ENCODE measurements around the gene SST. TPM values are rescaled to one million over a fixed set of nuclear protein-coding genes. Genes with fewer than 3 reads are reported as not detected.
A peak's percentile ranks its signal among the peaks of the same experiment; 100 is the strongest.

SST gene
- total and polyA plus RNA-seq, 2 of the 13 experiments (the other 11 are each of a cell fraction or from before 2014, with no cell fraction given): not detected

DNA sequence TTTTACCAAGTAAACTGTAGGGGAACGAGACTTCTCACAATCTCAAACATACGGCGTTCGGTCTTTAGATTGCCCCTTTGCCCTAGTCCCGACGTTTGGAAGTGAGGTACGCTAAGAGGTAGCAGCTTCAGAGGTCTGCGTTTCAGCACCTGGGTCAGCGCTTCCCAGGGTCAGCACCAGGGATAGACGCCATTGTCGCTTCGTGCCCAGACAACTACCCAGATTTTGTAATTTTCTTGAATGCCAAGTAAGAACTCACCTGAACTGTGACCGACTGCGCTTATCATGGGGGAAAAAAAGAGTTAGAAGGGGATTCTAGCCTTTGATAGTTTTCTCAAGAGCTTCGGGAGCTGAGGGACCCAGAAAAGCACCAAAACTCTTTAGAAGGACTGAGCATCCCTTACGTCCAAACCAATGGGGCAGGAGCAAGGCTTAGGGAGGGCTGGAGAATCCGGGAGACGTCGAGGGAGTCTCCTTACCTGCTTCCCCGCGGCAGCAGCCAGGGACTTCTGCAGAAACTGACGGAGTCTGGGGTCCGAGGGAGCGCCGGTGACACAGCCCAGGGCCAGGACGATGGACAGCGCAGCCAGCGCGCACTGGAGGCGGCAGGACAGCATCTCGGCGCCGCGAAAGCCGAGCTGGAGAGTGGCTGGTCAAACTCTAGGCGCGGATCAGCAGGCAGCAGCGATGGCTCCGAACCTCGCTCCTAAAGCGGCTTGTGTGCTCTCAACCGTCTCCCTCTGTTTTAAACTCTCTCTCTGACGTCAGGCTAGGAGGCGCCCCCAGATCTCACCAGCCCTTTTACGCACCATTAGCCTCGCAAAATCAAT, at the start of gene SST (continued):
- TF ChIP-seq SRSF1 (optimal IDR thresholded peaks at IDR 0.05; ENCODE audit: low read depth, low read length): no peak
- TF ChIP-seq, protein P1, sequence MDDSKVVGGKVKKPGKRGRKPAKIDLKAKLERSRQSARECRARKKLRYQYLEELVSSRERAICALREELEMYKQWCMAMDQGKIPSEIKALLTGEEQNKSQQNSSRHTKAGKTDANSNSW (CRISPR knock-in tag; IDR thresholded peaks at IDR 0.05; ENCODE audit: borderline replicate concordance): no peak
- TF ChIP-seq, protein P2, sequence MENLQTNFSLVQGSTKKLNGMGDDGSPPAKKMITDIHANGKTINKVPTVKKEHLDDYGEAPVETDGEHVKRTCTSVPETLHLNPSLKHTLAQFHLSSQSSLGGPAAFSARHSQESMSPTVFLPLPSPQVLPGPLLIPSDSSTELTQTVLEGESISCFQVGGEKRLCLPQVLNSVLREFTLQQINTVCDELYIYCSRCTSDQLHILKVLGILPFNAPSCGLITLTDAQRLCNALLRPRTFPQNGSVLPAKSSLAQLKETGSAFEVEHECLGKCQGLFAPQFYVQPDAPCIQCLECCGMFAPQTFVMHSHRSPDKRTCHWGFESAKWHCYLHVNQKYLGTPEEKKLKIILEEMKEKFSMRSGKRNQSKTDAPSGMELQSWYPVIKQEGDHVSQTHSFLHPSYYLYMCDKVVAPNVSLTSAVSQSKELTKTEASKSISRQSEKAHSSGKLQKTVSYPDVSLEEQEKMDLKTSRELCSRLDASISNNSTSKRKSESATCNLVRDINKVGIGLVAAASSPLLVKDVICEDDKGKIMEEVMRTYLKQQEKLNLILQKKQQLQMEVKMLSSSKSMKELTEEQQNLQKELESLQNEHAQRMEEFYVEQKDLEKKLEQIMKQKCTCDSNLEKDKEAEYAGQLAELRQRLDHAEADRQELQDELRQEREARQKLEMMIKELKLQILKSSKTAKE (CRISPR knock-in tag; IDR thresholded peaks at IDR 0.05; ENCODE audit: borderline replicate concordance): no peak
- TF ChIP-seq ZNF747 (CRISPR knock-in tag; IDR thresholded peaks at IDR 0.05; ENCODE audit: borderline replicate concordance): no peak
- peak; percentile 90; the same call in 1 of the 2 replicates for TF ChIP-seq ZNF577 (CRISPR knock-in tag; IDR thresholded peaks at IDR 0.05; ENCODE audit: borderline replicate concordance, low read depth)
- TF ChIP-seq NFKB2 (CRISPR knock-in tag; IDR thresholded peaks at IDR 0.05; ENCODE audit: borderline replicate concordance): peak; percentile 93
- no peak for TF ChIP-seq NONO (IDR thresholded peaks at IDR 0.05)
- no peak for TF ChIP-seq NONO (CRISPR knock-in tag; conservative IDR thresholded peaks at IDR 0.05)
- TF ChIP-seq SIX4 (CRISPR knock-in tag; IDR thresholded peaks at IDR 0.05): peak; percentile 94
- TF ChIP-seq ZNF337 (CRISPR knock-in tag; IDR thresholded peaks at IDR 0.05; ENCODE audit: borderline replicate concordance, low read depth): peak; percentile 79; the same call in 1 of the 2 replicates
- no peak for TF ChIP-seq MXI1 (IDR thresholded peaks at IDR 0.05; ENCODE audit: borderline replicate concordance, low read depth, low read length)
- TF ChIP-seq ZSCAN9 (CRISPR knock-in tag; IDR thresholded peaks at IDR 0.05; ENCODE audit: borderline replicate concordance): peak; percentile 99
- TF ChIP-seq, protein P3, sequence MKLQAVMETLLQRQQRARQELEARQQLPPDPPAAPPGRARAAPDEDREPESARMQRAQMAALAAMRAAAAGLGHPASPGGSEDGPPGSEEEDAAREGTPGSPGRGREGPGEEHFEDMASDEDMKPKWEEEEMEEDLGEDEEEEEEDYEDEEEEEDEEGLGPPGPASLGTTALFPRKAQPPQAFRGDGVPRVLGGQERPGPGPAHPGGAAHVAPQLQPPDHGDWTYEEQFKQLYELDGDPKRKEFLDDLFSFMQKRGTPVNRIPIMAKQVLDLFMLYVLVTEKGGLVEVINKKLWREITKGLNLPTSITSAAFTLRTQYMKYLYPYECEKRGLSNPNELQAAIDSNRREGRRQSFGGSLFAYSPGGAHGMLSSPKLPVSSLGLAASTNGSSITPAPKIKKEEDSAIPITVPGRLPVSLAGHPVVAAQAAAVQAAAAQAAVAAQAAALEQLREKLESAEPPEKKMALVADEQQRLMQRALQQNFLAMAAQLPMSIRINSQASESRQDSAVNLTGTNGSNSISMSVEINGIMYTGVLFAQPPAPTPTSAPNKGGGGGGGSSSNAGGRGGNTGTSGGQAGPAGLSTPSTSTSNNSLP (IDR thresholded peaks at IDR 0.05; ENCODE audit: low read depth, low read length): no peak
- TF ChIP-seq, protein P4, sequence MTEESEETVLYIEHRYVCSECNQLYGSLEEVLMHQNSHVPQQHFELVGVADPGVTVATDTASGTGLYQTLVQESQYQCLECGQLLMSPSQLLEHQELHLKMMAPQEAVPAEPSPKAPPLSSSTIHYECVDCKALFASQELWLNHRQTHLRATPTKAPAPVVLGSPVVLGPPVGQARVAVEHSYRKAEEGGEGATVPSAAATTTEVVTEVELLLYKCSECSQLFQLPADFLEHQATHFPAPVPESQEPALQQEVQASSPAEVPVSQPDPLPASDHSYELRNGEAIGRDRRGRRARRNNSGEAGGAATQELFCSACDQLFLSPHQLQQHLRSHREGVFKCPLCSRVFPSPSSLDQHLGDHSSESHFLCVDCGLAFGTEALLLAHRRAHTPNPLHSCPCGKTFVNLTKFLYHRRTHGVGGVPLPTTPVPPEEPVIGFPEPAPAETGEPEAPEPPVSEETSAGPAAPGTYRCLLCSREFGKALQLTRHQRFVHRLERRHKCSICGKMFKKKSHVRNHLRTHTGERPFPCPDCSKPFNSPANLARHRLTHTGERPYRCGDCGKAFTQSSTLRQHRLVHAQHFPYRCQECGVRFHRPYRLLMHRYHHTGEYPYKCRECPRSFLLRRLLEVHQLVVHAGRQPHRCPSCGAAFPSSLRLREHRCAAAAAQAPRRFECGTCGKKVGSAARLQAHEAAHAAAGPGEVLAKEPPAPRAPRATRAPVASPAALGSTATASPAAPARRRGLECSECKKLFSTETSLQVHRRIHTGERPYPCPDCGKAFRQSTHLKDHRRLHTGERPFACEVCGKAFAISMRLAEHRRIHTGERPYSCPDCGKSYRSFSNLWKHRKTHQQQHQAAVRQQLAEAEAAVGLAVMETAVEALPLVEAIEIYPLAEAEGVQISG (CRISPR knock-in tag; IDR thresholded peaks at IDR 0.05): peak; percentile 92
- no peak for TF ChIP-seq ZNF460 (CRISPR knock-in tag; IDR thresholded peaks at IDR 0.05; ENCODE audit: borderline replicate concordance)
- peak; percentile 87 for TF ChIP-seq MLLT10 (CRISPR knock-in tag; IDR thresholded peaks at IDR 0.05)
- no peak for TF ChIP-seq HNF4A (CRISPR knock-in tag; IDR thresholded peaks at IDR 0.05)
- no peak for TF ChIP-seq SRSF4 (IDR thresholded peaks at IDR 0.05; ENCODE audit: low read depth, low read length, poor library complexity, severe bottlenecking)
- TF ChIP-seq WIZ (CRISPR knock-in tag; IDR thresholded peaks at IDR 0.05): peak; percentile 99
- no peak for TF ChIP-seq REXO4 (CRISPR knock-in tag; IDR thresholded peaks at IDR 0.05; ENCODE audit: borderline replicate concordance)

All from HepG2 (cell line).